HepG2 (cell line): ENCODE measurements around the gene SH2D6. TPM values are rescaled to one million over a fixed set of nuclear protein-coding genes. Genes with fewer than 3 reads are reported as not detected.

Experiments
- HES4 ChIP-seq: sonication (generic); formaldehyde crosslinking; IDR thresholded peaks from 2 replicates; pipeline ENCODE4 v1.9.0; 2021; ENCODE audit warnings: mild to moderate bottlenecking, missing genetic modification reagents, borderline replicate concordance
- HINFP ChIP-seq: sonication (generic); formaldehyde crosslinking; IDR thresholded peaks from 2 replicates; pipeline ENCODE4 v1.4.0; 2020; ENCODE audit warnings: low read depth, mild to moderate bottlenecking, missing genetic modification reagents
- IRF2 ChIP-seq: IDR thresholded peaks from 2 replicates; pipeline ENCODE4 v1.6.1; 2018; ENCODE audit warnings: missing genetic modification reagents, missing compliant biosample characterization
- KLF12 ChIP-seq: sonication (generic); formaldehyde crosslinking; IDR thresholded peaks from 2 replicates; pipeline ENCODE4 v1.4.0; 2020; ENCODE audit warnings: missing genetic modification reagents, borderline replicate concordance
- MLX ChIP-seq: IDR thresholded peaks from 2 replicates; pipeline ENCODE4 v1.6.1; 2016
- PAXIP1 ChIP-seq: sonication (generic); formaldehyde crosslinking; conservative IDR thresholded peaks from 2 replicates; pipeline ENCODE4 v1.4.0; 2020; ENCODE audit warnings: mild to moderate bottlenecking, missing genetic modification reagents, moderate library complexity
- SP140L ChIP-seq: sonication (generic); formaldehyde crosslinking; IDR thresholded peaks from 2 replicates; pipeline ENCODE4 v1.4.0; 2020; ENCODE audit warnings: missing genetic modification reagents, borderline replicate concordance
- ZNF367 ChIP-seq: sonication (generic); formaldehyde crosslinking; IDR thresholded peaks from 2 replicates; pipeline ENCODE4 v1.4.0; 2020; ENCODE audit warnings: missing genetic modification reagents, borderline replicate concordance
- ZNF451 ChIP-seq: sonication (generic); formaldehyde crosslinking; IDR thresholded peaks from 2 replicates; pipeline ENCODE4 v1.5.0; 2020; ENCODE audit warnings: mild to moderate bottlenecking, missing genetic modification reagents
- ZNF646 ChIP-seq: sonication (generic); formaldehyde crosslinking; IDR thresholded peaks from 2 replicates; pipeline ENCODE4 v1.9.0; 2021; ENCODE audit warnings: mild to moderate bottlenecking, missing genetic modification reagents
- polyA plus RNA-seq, 8 experiments: library from polyadenylated mRNA; depleted of rRNA in 3 of 8; stranded (reverse) in 7 of 8; unstranded in 1 of 8; fragments of >200 nt; fragmentation: Illumina TruSeq in 4 of 8; extraction: Trizol in 4 of 8; gene quantifications; 2 replicates each; pipeline versions ENCODE4 v1.2.1 to v1.2.3, GENCODE V29; 2011 to 2016; ENCODE audit warnings: low read depth in 4 of 8, missing spikeins in 1 of 8, mixed read lengths in 1 of 8; ENCODE audit not compliant: insufficient read depth in 1 of 8
- total RNA-seq, 5 experiments: library from RNA; depleted of rRNA; stranded (reverse); fragments of >200 nt; fragmentation: Illumina TruSeq; extraction: Trizol; gene quantifications; 2 replicates each; pipeline ENCODE4 v1.2.3, GENCODE V29; 2016; ENCODE audit warnings: low read depth in 1 of 5
- TF ChIP-seq, protein P1 (sequence below): sonication (generic); formaldehyde crosslinking; IDR thresholded peaks from 2 replicates; pipeline ENCODE4 v1.4.0; 2020; ENCODE audit warnings: mild to moderate bottlenecking, low read depth, missing genetic modification reagents

The SH2D6 gene
- total and polyA plus RNA-seq, 2 of the 13 experiments (the other 11 are each of a cell fraction or from before 2014, with no cell fraction given): 0.11 to 0.26 TPM

DNA sequence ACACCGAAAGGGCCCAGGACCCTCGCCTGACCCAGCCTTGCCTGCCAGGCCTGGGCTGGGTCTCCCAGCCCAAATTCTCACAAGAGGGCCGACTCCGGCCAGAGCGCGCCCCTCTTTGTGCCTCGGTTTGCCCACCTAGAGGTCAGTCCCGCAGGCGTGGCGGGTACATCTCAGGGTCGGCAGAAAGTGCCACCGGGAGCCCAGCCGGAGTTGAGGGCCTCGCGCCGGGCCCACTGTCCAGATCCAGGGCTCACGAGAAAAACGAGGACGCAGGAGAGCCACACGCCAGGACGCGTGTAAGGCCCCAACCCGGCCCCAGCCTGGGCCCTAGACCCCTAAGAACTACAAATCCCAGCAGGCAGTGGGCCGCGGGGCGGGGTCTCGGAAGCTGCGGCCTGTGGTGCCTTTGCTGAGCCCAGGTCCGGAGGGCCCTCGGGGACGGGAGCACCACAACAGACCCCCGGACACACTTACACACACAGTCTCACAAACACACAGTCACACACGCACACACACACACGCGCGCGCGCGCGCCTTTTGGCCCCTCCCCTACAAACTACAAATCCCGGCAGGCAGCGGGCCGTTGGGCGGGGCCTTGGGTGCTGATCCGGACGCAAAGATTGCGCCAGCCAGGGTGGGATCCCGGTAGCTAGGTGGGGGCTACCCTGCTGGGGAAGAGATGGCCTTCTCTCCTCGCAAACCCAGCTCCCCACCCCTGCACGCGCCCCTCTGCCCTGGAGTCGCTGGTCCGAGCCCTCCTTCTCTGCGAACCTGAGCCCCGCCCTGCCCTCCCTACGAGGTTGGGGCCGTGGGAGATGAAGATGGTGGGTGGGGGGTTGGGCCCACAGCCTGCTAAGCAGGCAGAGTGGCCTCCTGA is at the start of gene SH2D6 (continued):
- TF ChIP-seq ZNF451 (CRISPR knock-in tag): peak; percentile 14
- peak; percentile 100 for TF ChIP-seq ZNF646 (CRISPR knock-in tag)
- TF ChIP-seq SP140L (CRISPR knock-in tag): no peak
- TF ChIP-seq HINFP: peak; percentile 75
- TF ChIP-seq IRF2: peak; percentile 93
- peak; percentile 90; the same call in 1 of the 2 replicates for TF ChIP-seq ZNF367 (CRISPR knock-in tag)
- peak; percentile 45 for TF ChIP-seq PAXIP1 (CRISPR knock-in tag)
- peak; percentile 94; the same call in 1 of the 2 replicates for TF ChIP-seq KLF12 (CRISPR knock-in tag)
- 0 out of 2 replicates have a peak, but pooled peaks have one; percentile 14 for TF ChIP-seq MLX (CRISPR knock-in tag)
- TF ChIP-seq, protein P1, sequence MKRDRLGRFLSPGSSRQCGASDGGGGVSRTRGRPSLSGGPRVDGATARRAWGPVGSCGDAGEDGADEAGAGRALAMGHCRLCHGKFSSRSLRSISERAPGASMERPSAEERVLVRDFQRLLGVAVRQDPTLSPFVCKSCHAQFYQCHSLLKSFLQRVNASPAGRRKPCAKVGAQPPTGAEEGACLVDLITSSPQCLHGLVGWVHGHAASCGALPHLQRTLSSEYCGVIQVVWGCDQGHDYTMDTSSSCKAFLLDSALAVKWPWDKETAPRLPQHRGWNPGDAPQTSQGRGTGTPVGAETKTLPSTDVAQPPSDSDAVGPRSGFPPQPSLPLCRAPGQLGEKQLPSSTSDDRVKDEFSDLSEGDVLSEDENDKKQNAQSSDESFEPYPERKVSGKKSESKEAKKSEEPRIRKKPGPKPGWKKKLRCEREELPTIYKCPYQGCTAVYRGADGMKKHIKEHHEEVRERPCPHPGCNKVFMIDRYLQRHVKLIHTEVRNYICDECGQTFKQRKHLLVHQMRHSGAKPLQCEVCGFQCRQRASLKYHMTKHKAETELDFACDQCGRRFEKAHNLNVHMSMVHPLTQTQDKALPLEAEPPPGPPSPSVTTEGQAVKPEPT (CRISPR knock-in tag): no peak; the same call in 1 of the 2 replicates
- peak; percentile 75; the same call in 1 of the 2 replicates for TF ChIP-seq HES4
